Measurements from ENCODE around the gene WNK4.
"Not testable (repeated sequence)": the region's sequence is repeated elsewhere in the genome, so short reads cannot be mapped to it uniquely, and the experiment has no call there.

- TF ChIP-seq CTCF (IDR thresholded peaks at IDR 0.05; ENCODE audit: low read length); EZH2 (optimal IDR thresholded peaks at IDR 0.05; ENCODE audit: low read depth, low read length): not testable (repeated sequence)
Observed at GRCh38 chr17:42742916-42743315, 37.5 kb upstream of the WNK4 start.

Measured in MM.1S (cell line).